A673 (cell line): ENCODE results near the gene PACS1.

Source experiments
- CTCF ChIP-seq: fragments of 300-800, 200-600 bp; sonication (generic); conservative IDR thresholded peaks from 2 replicates; pipeline ENCODE4 v1.5.1; 2017; ENCODE audit warnings: low read depth, mild to moderate bottlenecking, antibody characterized with exemption, low read length, moderate library complexity, mixed read lengths
- EZH2 ChIP-seq: fragments of 200-600 bp; sonication (generic); IDR thresholded peaks from 2 replicates; pipeline ENCODE4 v1.6.1; 2017; ENCODE audit warnings: borderline replicate concordance, low read depth, mild to moderate bottlenecking, mixed read lengths, antibody characterized with exemption, low read length; ENCODE audit not compliant: poor library complexity, severe bottlenecking

GRCh38 chr11:66239998-66240780, 170.1 kb downstream of the PACS1 start:
- TF ChIP-seq CTCF: no peak
- no peak for TF ChIP-seq EZH2
